CD4-positive, alpha-beta T cell (primary cell): Measurements from ENCODE around the gene AKT1. TPM values are rescaled to one million over a fixed set of nuclear protein-coding genes. Genes with fewer than 3 reads are reported as not detected.

ENCODE experiments used
- ATAC-seq: fragments of 200-7000 bp; cut with Tn5 transposase; one replicate; pipeline ENCODE4 v1.10.0; 2022; ENCODE audit warnings: mild to moderate bottlenecking; ENCODE audit not compliant: poor library complexity
- CTCF ChIA-PET: fragments of 350-600 bp; sonication (Branson Sonifier 250); formaldehyde crosslinking; loops from one replicate; lab custom pipeline; 2021; ENCODE audit warnings: antibody characterized with exemption, inconsistent platforms; lab: Charles Lee
- POLR2A ChIA-PET: fragments of 350-600 bp; sonication (Branson Sonifier 250); formaldehyde crosslinking; loops from one replicate; lab custom pipeline; 2021; ENCODE audit warnings: antibody characterized with exemption, inconsistent platforms; lab: Charles Lee
- DNase-seq, 14 experiments: peaks; one replicate each; pipeline ENCODE4 v3.0.0-alpha.2; 2013 to 2020; ENCODE audit warnings: mixed read lengths in 2 of 14
- H3K27ac ChIP-seq, 2 donors: one replicate each; pipeline versions ENCODE4 v1.5.1 to v1.7.0; 2013; ENCODE audit warnings: low read length in 2 of 2, low read depth in 1 of 2, mild to moderate bottlenecking in 1 of 2
- H3K27me3 ChIP-seq, 2 experiments: 1 replicate in 1 of 2; 2 replicates in 1 of 2; pipeline versions ENCODE4 v1.6.1 to v1.7.0; 2013; ENCODE audit warnings: low read length in 2 of 2, control low read depth in 1 of 2, mild to moderate bottlenecking in 1 of 2, moderate library complexity in 1 of 2; ENCODE audit not compliant: insufficient read depth in 2 of 2, control insufficient read depth in 1 of 2
- H3K36me3 ChIP-seq: one replicate; pipeline ENCODE4 v1.6.1; 2013; ENCODE audit warnings: low read length, control low read depth; ENCODE audit not compliant: insufficient read depth
- H3K4me1 ChIP-seq: one replicate; pipeline ENCODE4 v1.6.1; 2013; ENCODE audit warnings: low read length, control low read depth; ENCODE audit not compliant: insufficient read depth
- H3K4me3 ChIP-seq: one replicate; pipeline ENCODE4 v1.5.1; 2013; ENCODE audit warnings: mild to moderate bottlenecking, low read length, moderate library complexity
- H3K9me3 ChIP-seq, 2 experiments: 1 replicate in 1 of 2; 2 replicates in 1 of 2; pipeline versions ENCODE4 v1.6.1 to v1.7.0; 2013; ENCODE audit warnings: low read length in 2 of 2, mild to moderate bottlenecking in 2 of 2, control low read depth in 1 of 2, moderate library complexity in 1 of 2; ENCODE audit not compliant: control insufficient read depth in 1 of 2, insufficient read depth in 1 of 2
- H3K27ac Mint-ChIP-seq: one replicate; pipeline ENCODE4 v1.8.0; 2020; ENCODE audit warnings: mixed read lengths
- H3K27me3 Mint-ChIP-seq: one replicate; pipeline ENCODE4 v1.8.0; 2021; ENCODE audit warnings: mixed read lengths
- H3K36me3 Mint-ChIP-seq: one replicate; pipeline ENCODE4 v1.8.0; 2021; ENCODE audit warnings: low read depth, mixed read lengths
- H3K4me1 Mint-ChIP-seq: one replicate; pipeline ENCODE4 v1.8.0; 2021; ENCODE audit warnings: low read depth, mixed read lengths
- H3K4me3 Mint-ChIP-seq: one replicate; pipeline ENCODE4 v1.8.0; 2020; ENCODE audit warnings: mild to moderate bottlenecking, mixed read lengths
- H3K9me3 Mint-ChIP-seq: one replicate; pipeline ENCODE4 v1.8.0; 2020; ENCODE audit warnings: mixed read lengths
- CTCF ChIP-seq: fragments of 200-600 bp; IDR thresholded peaks from one replicate; pipeline ENCODE4 v1.8.0; 2022; ENCODE audit warnings: antibody characterized with exemption, mild to moderate bottlenecking
- intact Hi-C, 2 experiments: fragments of 100-400 bp; cut with DNase I in 1 of 2; cut with micrococcal nuclease in 1 of 2; formaldehyde crosslinking; loops; one replicate each; pipeline versions ENCODE4 v1.15.1 to v1.9.0; 2023 to 2025; cut with DNase I, micrococcal nuclease
- total RNA-seq, 174 experiments: library from RNA in 2 of 174; stranded (reverse) in 2 of 174; gene quantifications; one replicate each; pipeline ENCODE4 v1.2.3 and lab custom pipeline; 2021 to 2026

AKT1 gene
- total RNA-seq, 2 experiments from 2014 or later = 58.8 to 66.5 TPM

GRCh38 chr14:104771374-104771773, 24.2 kb downstream of the AKT1 start:
- Histone ChIP-seq H3K9me3 (peaks cover 0 to 18% of the 10 kb centered on the region in 2 experiments), H3K36me3 (peaks cover 29% of the 10 kb centered on the region), H3K27me3 (no peaks in the 10 kb centered on the region), H3K27ac (no peak overlapping the region), H3K4me1 (peaks cover 9% of the 10 kb centered on the region), H3K4me3 (no peak overlapping the region)
- Mint-ChIP-seq H3K27me3 (no peaks in the 10 kb centered on the region), H3K4me3 (no peak overlapping the region), H3K36me3 (peaks cover 30% of the 10 kb centered on the region), H3K4me1 (no peaks in the 10 kb centered on the region), H3K27ac (no peak overlapping the region), H3K9me3 (no peaks in the 10 kb centered on the region)
- intact Hi-C loops = no loop called here
- DNase-seq (peak in 1 of 14 experiments; percentile 3), ATAC-seq (no peak)
- ChIA-PET POLR2A (no interaction called here), CTCF (interaction anchor here (4.3 kb wide), 1 partner anchor 56 kb away, joined by 49 read pairs; no protein-coding TSS in a partner anchor)
- no peak for TF ChIP-seq CTCF

- intact Hi-C loops = no loop called here
- Mint-ChIP-seq H3K27ac (no peak overlapping the region), H3K27me3 (no peaks in the 10 kb centered on the region), H3K36me3 (peaks cover 30% of the 10 kb centered on the region), H3K9me3 (no peaks in the 10 kb centered on the region), H3K4me1 (no peaks in the 10 kb centered on the region), H3K4me3 (no peak overlapping the region)
- peaks cover 28% of the 10 kb centered on the region for H3K36me3 ChIP-seq
- no peaks in the 10 kb centered on the region for H3K27me3 ChIP-seq
- ATAC-seq = no peak
- no peak overlapping the region for H3K27ac ChIP-seq
- H3K4me3 ChIP-seq = no peak overlapping the region
- CTCF ChIA-PET = interaction anchor here (4.3 kb wide), 1 partner anchor 57 kb away, joined by 49 read pairs; no protein-coding TSS in a partner anchor
- peak in 1 of 14 experiments; percentile 29 for DNase-seq
- TF ChIP-seq CTCF = no peak
- peaks cover 0 to 18% of the 10 kb centered on the region in 2 experiments for H3K9me3 ChIP-seq
- peaks cover 9% of the 10 kb centered on the region for H3K4me1 ChIP-seq
- POLR2A ChIA-PET = interaction anchor here (1.0 to 1.1 kb wide), 2 partner anchors 18 to 55 kb away, joined by 3 to 5 read pairs; partner anchors contain the start of gene SIVA1
Observed at GRCh38 chr14:104770851-104771272, 24.7 kb downstream of the AKT1 start.

GRCh38 chr14:104770072-104770579, 25.4 kb downstream of the AKT1 start:
- Histone ChIP-seq H3K9me3 (peaks cover 0 to 18% of the 10 kb centered on the region in 2 experiments), H3K4me1 (peaks cover 9% of the 10 kb centered on the region), H3K27ac (no peak overlapping the region), H3K36me3 (peaks cover 28% of the 10 kb centered on the region), H3K27me3 (no peaks in the 10 kb centered on the region), H3K4me3 (no peak overlapping the region)
- no peak overlapping the region for H3K27ac Mint-ChIP-seq
- no peaks in the 10 kb centered on the region for H3K27me3 Mint-ChIP-seq
- TF ChIP-seq CTCF = no peak
- ATAC-seq (no peak), DNase-seq (no peak)
- ChIA-PET POLR2A (interaction anchor here (1.0 to 1.1 kb wide), 2 partner anchors 18 to 56 kb away, joined by 3 to 5 read pairs; partner anchors contain the start of gene SIVA1), CTCF (interaction anchor here (4.3 kb wide), 1 partner anchor 57 kb away, joined by 49 read pairs; no protein-coding TSS in a partner anchor)
- no peaks in the 10 kb centered on the region for H3K9me3 Mint-ChIP-seq
- H3K4me1 Mint-ChIP-seq = no peaks in the 10 kb centered on the region
- no peak overlapping the region for H3K4me3 Mint-ChIP-seq
- H3K36me3 Mint-ChIP-seq = peaks cover 30% of the 10 kb centered on the region
- intact Hi-C loops = no loop called here
